GM23338 (cell line): ENCODE results near the gene CALML5. TPM values are rescaled to one million over a fixed set of nuclear protein-coding genes. Genes with fewer than 3 reads are reported as not detected.

Experiments
- ATAC-seq: fragments of 200-7000 bp; cut with Tn5 transposase; 3 replicates; pipeline ENCODE4 v1.9.1; 2020
- DNase-seq: peaks from one replicate; pipeline ENCODE4 v3.0.0-alpha.2; 2015; ENCODE audit warnings: low spot score
- H2AFZ ChIP-seq: fragments of 200-600 bp; sonication (generic); 2 replicates; pipeline ENCODE4 v1.8.0; 2016; ENCODE audit warnings: antibody characterized with exemption, mild to moderate bottlenecking, moderate library complexity
- H3F3A ChIP-seq: fragments of 200-600 bp; sonication (generic); replicated peaks from 2 replicates; pipeline ENCODE4 v1.8.0; 2017; ENCODE audit warnings: antibody characterized with exemption, mixed run types, low read depth
- H3K27ac ChIP-seq: fragments of 200-600 bp; sonication (generic); 2 replicates; pipeline ENCODE4 v1.6.1; 2016; ENCODE audit warnings: low read depth
- H3K27me3 ChIP-seq: fragments of 200-600 bp; sonication (generic); 2 replicates; pipeline ENCODE4 v1.8.0; 2016; ENCODE audit warnings: mild to moderate bottlenecking, mixed run types, moderate library complexity; ENCODE audit not compliant: insufficient read depth
- H3K36me3 ChIP-seq: fragments of 200-600 bp; sonication (generic); 2 replicates; pipeline ENCODE4 v1.8.0; 2016; ENCODE audit warnings: mild to moderate bottlenecking; ENCODE audit not compliant: insufficient read depth
- H3K4me1 ChIP-seq: fragments of 200-600 bp; sonication (generic); 2 replicates; pipeline ENCODE4 v1.8.0; 2016; ENCODE audit warnings: mild to moderate bottlenecking, moderate library complexity; ENCODE audit not compliant: insufficient read depth
- H3K4me2 ChIP-seq: fragments of 200-600 bp; sonication (generic); 2 replicates; pipeline ENCODE4 v1.7.1; 2017; ENCODE audit warnings: mixed run types
- H3K4me3 ChIP-seq: fragments of 200-600 bp; sonication (generic); 2 replicates; pipeline ENCODE4 v1.6.1; 2016; ENCODE audit warnings: mixed run types
- H3K79me2 ChIP-seq: fragments of 200-600 bp; sonication (generic); replicated peaks from 2 replicates; pipeline ENCODE4 v1.8.0; 2017; ENCODE audit warnings: mild to moderate bottlenecking; ENCODE audit not compliant: insufficient read depth
- H3K9me2 ChIP-seq: fragments of 200-600 bp; sonication (generic); 2 replicates; pipeline ENCODE4 v1.8.0; 2017; ENCODE audit not compliant: insufficient read depth
- H4K20me1 ChIP-seq: fragments of 200-600 bp; sonication (generic); replicated peaks from 2 replicates; pipeline ENCODE4 v1.8.0; 2017; ENCODE audit warnings: mild to moderate bottlenecking; ENCODE audit not compliant: insufficient read depth
- H3K27ac Mint-ChIP-seq: 2 replicates; pipeline ENCODE4 v1.8.0; 2020; ENCODE audit warnings: inconsistent platforms, mild to moderate bottlenecking, moderate library complexity, mixed read lengths
- H3K27me3 Mint-ChIP-seq: 3 replicates; pipeline ENCODE4 v1.8.0; 2022; ENCODE audit warnings: low read depth, mild to moderate bottlenecking, moderate library complexity, mixed read lengths, inconsistent platforms; ENCODE audit not compliant: insufficient read depth, poor library complexity
- H3K36me3 Mint-ChIP-seq: 3 replicates; pipeline ENCODE4 v1.8.0; 2021; ENCODE audit warnings: low read depth, mild to moderate bottlenecking, inconsistent platforms, moderate library complexity, mixed read lengths
- H3K4me1 Mint-ChIP-seq: 3 replicates; pipeline ENCODE4 v1.8.0; 2020; ENCODE audit warnings: mild to moderate bottlenecking, inconsistent platforms, mixed read lengths
- H3K4me3 Mint-ChIP-seq: 3 replicates; pipeline ENCODE4 v1.8.0; 2021; ENCODE audit warnings: moderate library complexity, mild to moderate bottlenecking, inconsistent platforms, mixed read lengths
- H3K9me3 Mint-ChIP-seq: 3 replicates; pipeline ENCODE4 v1.8.0; 2020; ENCODE audit warnings: moderate library complexity, mild to moderate bottlenecking, inconsistent platforms, mixed read lengths
- CREB1 ChIP-seq: fragments of 250-450 bp; sonication (Bioruptor Pico); IDR thresholded peaks from 2 replicates; pipeline ENCODE4 v1.5.0; 2020; ENCODE audit warnings: low read depth, mild to moderate bottlenecking, moderate library complexity
- EZH2phosphoT487 ChIP-seq: fragments of 200-600 bp; sonication (generic); IDR thresholded peaks from one replicate; pipeline ENCODE4 v1.8.1; 2018; ENCODE audit warnings: antibody characterized with exemption; ENCODE audit not compliant: unreplicated experiment
- NANOG ChIP-seq: IDR thresholded peaks from 2 replicates; pipeline ENCODE4 v1.6.1; 2016; ENCODE audit warnings: antibody characterized with exemption, borderline replicate concordance
- POLR2AphosphoS5 ChIP-seq: IDR thresholded peaks from 2 replicates; pipeline ENCODE4 v1.6.1; 2016; ENCODE audit warnings: antibody characterized with exemption, low read depth
- REST ChIP-seq: IDR thresholded peaks from one replicate; pipeline ENCODE4 v1.6.1; 2018; ENCODE audit warnings: antibody characterized with exemption; ENCODE audit not compliant: unreplicated experiment
- STAT1 ChIP-seq: IDR thresholded peaks from one replicate; pipeline ENCODE4 v1.6.1; 2016; ENCODE audit warnings: antibody characterized with exemption; ENCODE audit not compliant: unreplicated experiment
- ZNF331 ChIP-seq: fragments of 250-450 bp; sonication (Bioruptor Pico); IDR thresholded peaks from 2 replicates; pipeline ENCODE4 v1.5.0; 2020; ENCODE audit warnings: low read depth, mild to moderate bottlenecking, moderate library complexity
- polyA plus RNA-seq: library from polyadenylated mRNA; unstranded; fragments of >200 nt; fragmentation: Nextera tagmentation; extraction: Ambion mirVana; gene quantifications from 2 replicates; pipeline ENCODE4 v1.2.1, GENCODE V29; 2016
- total RNA-seq: library from RNA; depleted of rRNA; stranded (reverse); fragments of >200 nt; shearing (Covaris generic); gene quantifications from 2 replicates; pipeline ENCODE4 v1.2.3, GENCODE V29; 2014
- TF ChIP-seq, protein P1 (sequence below): IDR thresholded peaks from 2 replicates; pipeline ENCODE4 v1.6.1; 2016; ENCODE audit warnings: antibody characterized with exemption
- TF ChIP-seq, protein P2 (sequence below), 2 experiments: fragments of 200-600 bp in 1 of 2; sonication (generic) in 1 of 2; conservative IDR thresholded peaks; 2 replicates each; pipeline versions ENCODE4 v1.5.1 to v1.6.1; 2016 to 2017; ENCODE audit warnings: antibody characterized with exemption in 2 of 2, low read depth in 2 of 2, mild to moderate bottlenecking in 2 of 2, moderate library complexity in 1 of 2

Gene CALML5
- total and polyA plus RNA-seq, 2 experiments from 2014 or later = 0.40 TPM; not detected in 1

GRCh38 chr10:5485290-5485689 lies 14.1 kb downstream of the CALML5 start:
- no peaks in the 10 kb centered on the region for H3K27me3 ChIP-seq
- H2AFZ ChIP-seq = no peak overlapping the region
- H3K9me2 ChIP-seq = peaks cover 7% of the 10 kb centered on the region; the same call in 1 of the 2 replicates
- H3K27ac ChIP-seq = no peak overlapping the region
- ATAC-seq (no peak), DNase-seq (no peak)
- Mint-ChIP-seq H3K27ac (no peak overlapping the region), H3K4me3 (no peak overlapping the region), H3K36me3 (no peaks in the 10 kb centered on the region; the same call in 2 of the 3 replicates), H3K9me3 (peaks cover 5% of the 10 kb centered on the region; the same call in 1 of the 3 replicates), H3K4me1 (peaks cover 23% of the 10 kb centered on the region), H3K27me3 (peaks cover 24% of the 10 kb centered on the region)
- H3K4me3 ChIP-seq = no peak overlapping the region
- no peaks in the 10 kb centered on the region for H3K4me1 ChIP-seq
- no peaks in the 10 kb centered on the region for H3K36me3 ChIP-seq
- H3K4me2 ChIP-seq = no peak overlapping the region
- no peak for TF ChIP-seq STAT1
- no peak for TF ChIP-seq NANOG
- TF ChIP-seq REST = no peak
- TF ChIP-seq, protein P1, sequence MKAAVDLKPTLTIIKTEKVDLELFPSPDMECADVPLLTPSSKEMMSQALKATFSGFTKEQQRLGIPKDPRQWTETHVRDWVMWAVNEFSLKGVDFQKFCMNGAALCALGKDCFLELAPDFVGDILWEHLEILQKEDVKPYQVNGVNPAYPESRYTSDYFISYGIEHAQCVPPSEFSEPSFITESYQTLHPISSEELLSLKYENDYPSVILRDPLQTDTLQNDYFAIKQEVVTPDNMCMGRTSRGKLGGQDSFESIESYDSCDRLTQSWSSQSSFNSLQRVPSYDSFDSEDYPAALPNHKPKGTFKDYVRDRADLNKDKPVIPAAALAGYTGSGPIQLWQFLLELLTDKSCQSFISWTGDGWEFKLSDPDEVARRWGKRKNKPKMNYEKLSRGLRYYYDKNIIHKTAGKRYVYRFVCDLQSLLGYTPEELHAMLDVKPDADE = no peak
- TF ChIP-seq EZH2phosphoT487 = no peak
- no peak for TF ChIP-seq CREB1 (CRISPR knock-in tag)
- no peak for TF ChIP-seq ZNF331 (CRISPR knock-in tag)
- no peaks in the 10 kb centered on the region for H3F3A ChIP-seq
- H3K79me2 ChIP-seq = no peaks in the 10 kb centered on the region
- H4K20me1 ChIP-seq = no peaks in the 10 kb centered on the region

GRCh38 chr10:5484205-5484604 lies 15.2 kb downstream of the CALML5 start:
- H3K27ac Mint-ChIP-seq = no peak overlapping the region
- no peak for ATAC-seq

More at GRCh38 chr10:5484205-5484604, 15.2 kb downstream of the CALML5 start:
- Mint-ChIP-seq H3K36me3 (no peaks in the 10 kb centered on the region; the same call in 2 of the 3 replicates), H3K4me3 (no peak overlapping the region), H3K4me1 (peaks cover 22% of the 10 kb centered on the region), H3K9me3 (peaks cover 5% of the 10 kb centered on the region; the same call in 1 of the 3 replicates), H3K27me3 (peaks cover 32% of the 10 kb centered on the region)
- TF ChIP-seq EZH2phosphoT487 = no peak
- no peak for TF ChIP-seq POLR2AphosphoS5
- TF ChIP-seq, protein P1 = no peak
- TF ChIP-seq, protein P2, sequence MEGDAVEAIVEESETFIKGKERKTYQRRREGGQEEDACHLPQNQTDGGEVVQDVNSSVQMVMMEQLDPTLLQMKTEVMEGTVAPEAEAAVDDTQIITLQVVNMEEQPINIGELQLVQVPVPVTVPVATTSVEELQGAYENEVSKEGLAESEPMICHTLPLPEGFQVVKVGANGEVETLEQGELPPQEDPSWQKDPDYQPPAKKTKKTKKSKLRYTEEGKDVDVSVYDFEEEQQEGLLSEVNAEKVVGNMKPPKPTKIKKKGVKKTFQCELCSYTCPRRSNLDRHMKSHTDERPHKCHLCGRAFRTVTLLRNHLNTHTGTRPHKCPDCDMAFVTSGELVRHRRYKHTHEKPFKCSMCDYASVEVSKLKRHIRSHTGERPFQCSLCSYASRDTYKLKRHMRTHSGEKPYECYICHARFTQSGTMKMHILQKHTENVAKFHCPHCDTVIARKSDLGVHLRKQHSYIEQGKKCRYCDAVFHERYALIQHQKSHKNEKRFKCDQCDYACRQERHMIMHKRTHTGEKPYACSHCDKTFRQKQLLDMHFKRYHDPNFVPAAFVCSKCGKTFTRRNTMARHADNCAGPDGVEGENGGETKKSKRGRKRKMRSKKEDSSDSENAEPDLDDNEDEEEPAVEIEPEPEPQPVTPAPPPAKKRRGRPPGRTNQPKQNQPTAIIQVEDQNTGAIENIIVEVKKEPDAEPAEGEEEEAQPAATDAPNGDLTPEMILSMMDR (conservative IDR thresholded peaks at IDR 0.05; ENCODE audit: low read depth in 2 of 2) = no peak
- TF ChIP-seq STAT1 = no peak
- no peak overlapping the region for H3K4me3 ChIP-seq
- no peak overlapping the region for H3K27ac ChIP-seq
- DNase-seq = no peak
- no peaks in the 10 kb centered on the region for H3F3A ChIP-seq
- H2AFZ ChIP-seq = no peak overlapping the region
- H4K20me1 ChIP-seq = no peaks in the 10 kb centered on the region
- H3K79me2 ChIP-seq = no peaks in the 10 kb centered on the region
- no peaks in the 10 kb centered on the region for H3K4me1 ChIP-seq
- H3K9me2 ChIP-seq = peaks cover under 1% of the 10 kb centered on the region; the same call in 1 of the 2 replicates
- no peak overlapping the region for H3K4me2 ChIP-seq
- no peaks in the 10 kb centered on the region for H3K27me3 ChIP-seq
- H3K36me3 ChIP-seq = no peaks in the 10 kb centered on the region
